Measurements from ENCODE around the gene C16orf82.

Gene C16orf82

DNA sequence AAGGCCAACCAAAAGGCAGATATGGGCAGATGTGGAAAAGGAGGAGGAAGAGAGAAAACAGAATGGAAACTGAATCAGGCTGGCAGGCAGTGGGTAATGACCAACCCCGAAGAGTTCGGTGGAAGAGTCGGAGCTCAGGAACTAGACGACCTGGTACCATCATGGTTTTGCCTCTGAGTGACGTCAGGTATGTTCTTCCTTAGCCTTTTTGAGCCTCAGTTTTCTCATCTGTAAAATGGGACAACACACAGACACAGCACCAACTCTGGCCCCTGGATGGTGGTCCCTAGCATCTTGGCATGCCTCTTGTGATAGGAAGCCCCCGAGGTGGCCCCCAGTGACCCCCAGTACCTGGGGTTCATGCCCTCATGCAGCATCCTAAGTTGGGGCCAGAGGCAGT is 37.2 kb upstream of the C16orf82 start:
- TF ChIP-seq, protein P1, sequence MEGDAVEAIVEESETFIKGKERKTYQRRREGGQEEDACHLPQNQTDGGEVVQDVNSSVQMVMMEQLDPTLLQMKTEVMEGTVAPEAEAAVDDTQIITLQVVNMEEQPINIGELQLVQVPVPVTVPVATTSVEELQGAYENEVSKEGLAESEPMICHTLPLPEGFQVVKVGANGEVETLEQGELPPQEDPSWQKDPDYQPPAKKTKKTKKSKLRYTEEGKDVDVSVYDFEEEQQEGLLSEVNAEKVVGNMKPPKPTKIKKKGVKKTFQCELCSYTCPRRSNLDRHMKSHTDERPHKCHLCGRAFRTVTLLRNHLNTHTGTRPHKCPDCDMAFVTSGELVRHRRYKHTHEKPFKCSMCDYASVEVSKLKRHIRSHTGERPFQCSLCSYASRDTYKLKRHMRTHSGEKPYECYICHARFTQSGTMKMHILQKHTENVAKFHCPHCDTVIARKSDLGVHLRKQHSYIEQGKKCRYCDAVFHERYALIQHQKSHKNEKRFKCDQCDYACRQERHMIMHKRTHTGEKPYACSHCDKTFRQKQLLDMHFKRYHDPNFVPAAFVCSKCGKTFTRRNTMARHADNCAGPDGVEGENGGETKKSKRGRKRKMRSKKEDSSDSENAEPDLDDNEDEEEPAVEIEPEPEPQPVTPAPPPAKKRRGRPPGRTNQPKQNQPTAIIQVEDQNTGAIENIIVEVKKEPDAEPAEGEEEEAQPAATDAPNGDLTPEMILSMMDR (IDR thresholded peaks at IDR 0.05; ENCODE audit: low read depth, low read length, missing control alignments): no peak
- no peak overlapping the region for H3K4me3 ChIP-seq (replicated peaks; ENCODE audit: low read depth, low read length)
- DNase-seq (ENCODE audit: extremely low read depth, low read depth): no peak

DNA sequence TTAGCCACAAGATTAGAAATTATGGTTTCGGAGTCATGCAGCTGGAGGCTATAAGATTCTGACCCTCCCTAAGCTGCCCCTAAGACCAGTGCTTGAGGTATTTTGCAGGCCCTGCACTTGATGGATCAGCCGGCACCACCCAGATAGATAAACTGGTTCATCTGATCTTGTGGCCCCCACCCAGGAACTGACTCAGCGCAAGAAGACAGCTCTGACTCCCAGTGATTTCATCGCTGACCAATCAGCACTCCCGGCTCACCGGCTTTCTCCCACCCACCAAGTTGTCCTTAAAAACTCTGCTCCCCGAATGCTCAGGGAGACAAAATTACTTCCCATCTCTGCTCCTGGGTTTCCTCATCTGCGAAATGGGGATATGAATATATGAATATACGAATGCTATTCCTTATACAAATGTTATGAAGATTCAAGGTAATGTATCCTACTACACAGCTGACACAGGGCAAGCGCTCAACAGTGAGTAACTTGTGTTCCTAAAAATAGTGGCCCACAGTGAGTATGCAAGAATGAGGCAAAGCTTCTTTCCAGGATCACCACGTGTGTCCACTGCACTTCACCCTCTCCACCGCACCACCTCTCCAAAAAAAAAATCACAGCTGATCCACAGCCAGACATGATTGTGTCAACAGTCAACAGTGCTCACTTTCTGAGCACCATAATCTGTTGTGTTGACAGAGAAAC is 33.3 kb upstream of the C16orf82 start:
- TF ChIP-seq, protein P1 (IDR thresholded peaks at IDR 0.05; ENCODE audit: low read depth, low read length, missing control alignments): no peak

DNA sequence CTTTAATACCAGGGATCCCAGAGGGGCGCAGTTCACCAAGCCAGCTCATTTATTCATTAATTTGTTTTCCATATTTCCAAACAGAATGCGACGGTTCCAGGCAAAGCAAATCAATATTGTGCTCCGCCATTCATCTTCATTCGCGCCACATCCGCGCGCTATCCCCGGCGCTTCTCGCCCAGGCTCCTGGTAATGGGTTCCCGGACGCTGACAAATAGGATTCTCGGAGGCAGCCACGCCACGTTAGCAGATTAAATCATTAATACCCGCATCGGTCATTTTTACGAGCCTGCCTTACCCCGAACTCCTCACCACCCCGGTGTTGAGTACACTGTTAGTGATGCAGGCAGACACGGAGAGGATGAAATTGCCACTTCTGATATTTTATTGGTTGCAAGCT is 26.0 kb upstream of the C16orf82 start:
- DNase-seq (ENCODE audit: extremely low read depth, low read depth): no peak
- TF ChIP-seq, protein P1 (IDR thresholded peaks at IDR 0.05; ENCODE audit: low read depth, low read length, missing control alignments): no peak
- H3K4me3 ChIP-seq (replicated peaks; ENCODE audit: low read depth, low read length): no peak overlapping the region

More for the DNA sequence above, 33.3 kb upstream of the C16orf82 start:
- no peak for DNase-seq (ENCODE audit: extremely low read depth, low read depth)
- no peak overlapping the region for H3K4me3 ChIP-seq (replicated peaks; ENCODE audit: low read depth, low read length)

DNA sequence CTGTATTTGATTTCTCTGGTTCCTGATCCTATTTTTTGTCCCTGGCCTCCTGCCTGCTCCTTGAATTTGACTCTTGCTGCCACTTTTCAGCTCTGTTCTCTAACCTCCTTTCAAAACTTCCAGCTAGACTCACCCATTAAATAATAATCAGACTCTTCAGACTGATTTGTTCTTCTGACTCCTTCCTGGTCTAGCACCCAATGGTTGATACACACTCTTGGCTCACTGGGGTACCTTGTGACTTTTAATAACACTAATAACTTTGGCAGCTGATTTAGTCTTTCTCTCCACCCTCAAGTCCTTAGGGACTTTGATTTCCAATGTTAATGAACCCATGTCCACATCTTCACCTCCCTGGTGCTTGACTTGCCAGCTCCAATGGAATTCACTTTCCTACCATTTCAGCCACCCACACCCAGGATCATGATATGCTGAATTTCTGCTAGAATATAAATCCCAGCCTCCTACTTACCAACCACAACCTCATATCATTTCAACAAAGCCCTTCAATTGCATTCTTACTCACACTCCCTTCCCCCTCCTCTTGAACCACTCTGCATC is 19.7 kb upstream of the C16orf82 start:
- TF ChIP-seq, protein P1 (IDR thresholded peaks at IDR 0.05; ENCODE audit: low read depth, low read length, missing control alignments): no peak
- DNase-seq (ENCODE audit: extremely low read depth, low read depth): no peak

DNA sequence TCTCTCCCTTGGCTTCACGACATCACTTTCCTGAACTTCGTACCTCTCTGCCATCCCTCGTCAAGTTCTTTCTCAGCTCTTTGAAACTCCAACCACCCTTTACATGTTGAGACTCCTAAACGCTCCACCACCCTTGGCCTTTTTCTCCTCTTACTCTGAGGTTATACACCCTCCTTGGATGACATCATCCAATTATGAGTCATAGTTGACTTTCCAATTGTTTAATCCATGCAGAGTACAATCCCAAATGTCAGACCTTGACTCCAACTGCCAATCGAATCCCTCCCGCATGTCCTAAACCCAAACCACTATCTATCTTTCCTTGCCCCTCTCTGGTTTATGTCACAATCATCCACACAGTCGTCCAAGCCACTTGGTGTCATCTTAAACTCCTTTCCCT is 18.4 kb upstream of the C16orf82 start:
- TF ChIP-seq, protein P1 (IDR thresholded peaks at IDR 0.05; ENCODE audit: low read depth, low read length, missing control alignments): no peak
- DNase-seq (ENCODE audit: extremely low read depth, low read depth): no peak
- H3K4me3 ChIP-seq (replicated peaks; ENCODE audit: low read depth, low read length): no peak overlapping the region

More for the DNA sequence above, 19.7 kb upstream of the C16orf82 start:
- no peak overlapping the region for H3K4me3 ChIP-seq (replicated peaks; ENCODE audit: low read depth, low read length)

DNA sequence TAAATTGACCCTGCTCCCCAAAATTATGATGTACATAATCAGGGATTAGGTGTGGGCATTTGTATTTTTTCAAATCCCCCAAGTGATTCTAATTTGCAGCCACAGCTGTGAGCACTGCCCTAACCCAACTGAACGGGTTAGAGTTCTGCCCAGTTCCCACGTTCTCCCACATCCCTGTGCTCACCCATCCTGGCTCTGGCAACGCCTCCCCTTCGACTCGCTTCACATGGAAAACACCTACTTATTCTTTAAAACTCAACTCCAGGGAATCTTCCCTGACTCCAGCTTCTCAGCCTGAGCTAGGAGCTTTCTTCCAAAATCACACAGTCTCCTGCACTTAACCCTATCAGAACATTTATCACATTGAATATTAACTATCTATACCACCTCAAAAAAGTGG is 17.6 kb upstream of the C16orf82 start:
- TF ChIP-seq, protein P1 (IDR thresholded peaks at IDR 0.05; ENCODE audit: low read depth, low read length, missing control alignments): no peak
- DNase-seq (ENCODE audit: extremely low read depth, low read depth): no peak
- H3K4me3 ChIP-seq (replicated peaks; ENCODE audit: low read depth, low read length): no peak overlapping the region

Measured in HFF-Myc (cell line).